ENCODE results near the gene PPP1R12A.

DNA sequence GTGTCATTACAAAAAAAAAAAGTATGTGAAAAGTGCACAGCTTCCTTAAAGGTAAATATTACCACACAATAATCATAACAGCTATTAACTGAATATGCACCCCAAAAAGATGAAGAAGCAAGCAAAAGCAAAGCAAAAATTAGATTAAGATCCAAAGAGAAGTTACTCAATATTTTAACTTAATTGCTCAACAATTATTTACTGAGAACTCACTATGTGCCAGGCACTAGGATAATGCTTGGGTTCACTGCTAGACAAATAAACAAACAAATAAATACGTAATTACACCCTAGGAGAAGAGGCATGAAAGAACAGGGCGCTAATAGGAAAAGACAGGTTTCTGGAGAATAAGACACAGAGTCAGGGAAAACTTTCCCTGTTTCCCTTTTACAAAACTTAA is 33.4 kb downstream of the PPP1R12A start:
- TF ChIP-seq, protein P1, sequence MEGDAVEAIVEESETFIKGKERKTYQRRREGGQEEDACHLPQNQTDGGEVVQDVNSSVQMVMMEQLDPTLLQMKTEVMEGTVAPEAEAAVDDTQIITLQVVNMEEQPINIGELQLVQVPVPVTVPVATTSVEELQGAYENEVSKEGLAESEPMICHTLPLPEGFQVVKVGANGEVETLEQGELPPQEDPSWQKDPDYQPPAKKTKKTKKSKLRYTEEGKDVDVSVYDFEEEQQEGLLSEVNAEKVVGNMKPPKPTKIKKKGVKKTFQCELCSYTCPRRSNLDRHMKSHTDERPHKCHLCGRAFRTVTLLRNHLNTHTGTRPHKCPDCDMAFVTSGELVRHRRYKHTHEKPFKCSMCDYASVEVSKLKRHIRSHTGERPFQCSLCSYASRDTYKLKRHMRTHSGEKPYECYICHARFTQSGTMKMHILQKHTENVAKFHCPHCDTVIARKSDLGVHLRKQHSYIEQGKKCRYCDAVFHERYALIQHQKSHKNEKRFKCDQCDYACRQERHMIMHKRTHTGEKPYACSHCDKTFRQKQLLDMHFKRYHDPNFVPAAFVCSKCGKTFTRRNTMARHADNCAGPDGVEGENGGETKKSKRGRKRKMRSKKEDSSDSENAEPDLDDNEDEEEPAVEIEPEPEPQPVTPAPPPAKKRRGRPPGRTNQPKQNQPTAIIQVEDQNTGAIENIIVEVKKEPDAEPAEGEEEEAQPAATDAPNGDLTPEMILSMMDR (IDR thresholded peaks at IDR 0.05): no peak
- TF ChIP-seq POLR2A (IDR thresholded peaks at IDR 0.05): no peak
- no peak for TF ChIP-seq EP300 (IDR thresholded peaks at IDR 0.05)
